GM12878 (cell line): ENCODE measurements around the gene PMM1. TPM values are rescaled to one million over a fixed set of nuclear protein-coding genes. Genes with fewer than 3 reads are reported as not detected.

Source experiments
- ATAC-seq: fragments of 200-7000 bp; cut with Tn5 transposase; 3 replicates; pipeline ENCODE4 v1.9.1; 2020; ENCODE audit warnings: mild to moderate bottlenecking, moderate library complexity
- BruUV-seq: library from RNA; stranded (reverse); fragments of 400-500 nt; replicated peaks from 2 replicates; lab custom pipeline; 2021; lab: Mats Ljungman, UMichigan
- CTCF ChIA-PET: fragments of 300-600 bp; sonication (Branson Sonifier 250); formaldehyde crosslinking; extraction: SDS; loops from one replicate; lab custom pipeline; 2021; ENCODE audit warnings: inconsistent platforms; lab: Yijun Ruan, JAX
- POLR2A ChIA-PET: fragments of 350-600 bp; formaldehyde crosslinking; extraction: SDS; loops from one replicate; lab custom pipeline; 2021; ENCODE audit warnings: inconsistent platforms; lab: Charles Lee
- RAD21 ChIA-PET: fragments of 300-600 bp; sonication (Branson Sonifier 250); formaldehyde crosslinking; loops from one replicate; lab custom pipeline; 2023; ENCODE audit warnings: antibody characterized with exemption; ENCODE audit not compliant: unreplicated experiment; lab: Charles Lee
- SMC1A ChIA-PET: fragments of 300-600 bp; sonication (Branson Sonifier 250); formaldehyde crosslinking; loops from one replicate; lab custom pipeline; 2023; ENCODE audit not compliant: unreplicated experiment, uncharacterized antibody; lab: Charles Lee
- DNase-seq: peaks from one replicate; pipeline ENCODE4 v3.0.0-alpha.2; 2011; ENCODE audit warnings: low read depth, low spot score
- FAIRE-seq: peaks from 3 replicates; lab custom pipeline; 2011; peaks lifted over from hg19 to GRCh38; lab: Jason Lieb, UNC
- H2AFZ ChIP-seq: 2 replicates; pipeline ENCODE4 v1.6.0; 2011; ENCODE audit warnings: low read depth, low read length, control low read depth; ENCODE audit not compliant: control insufficient read depth
- H3K27ac ChIP-seq: 2 replicates; pipeline ENCODE4 v1.5.1; 2011; ENCODE audit warnings: control low read depth; ENCODE audit not compliant: control insufficient read depth, insufficient read depth
- H3K27me3 ChIP-seq, 2 experiments: replicated peaks in 1 of 2; 2 replicates each; pipeline versions ENCODE4 v1.6.0 to v1.6.1; 2011; ENCODE audit warnings: low read length in 1 of 2; ENCODE audit not compliant: control insufficient read depth in 2 of 2, insufficient read depth in 2 of 2
- H3K36me3 ChIP-seq, 2 experiments: 2 replicates each; pipeline ENCODE4 v1.5.1; 2011; ENCODE audit warnings: low read length in 1 of 2; ENCODE audit not compliant: control insufficient read depth in 2 of 2, insufficient read depth in 2 of 2
- H3K4me1 ChIP-seq: 2 replicates; pipeline ENCODE4 v1.6.1; 2011; ENCODE audit warnings: mild to moderate bottlenecking, low read length, moderate library complexity, mixed read lengths; ENCODE audit not compliant: control insufficient read depth, insufficient read depth
- H3K4me2 ChIP-seq: 2 replicates; pipeline ENCODE4 v1.6.0; 2011; ENCODE audit warnings: control low read depth; ENCODE audit not compliant: control insufficient read depth, insufficient read depth
- H3K4me3 ChIP-seq: fragments of 200-600 bp; sonication (generic); 2 replicates; pipeline ENCODE4 v1.5.1; 2016
- H3K79me2 ChIP-seq: 2 replicates; pipeline ENCODE4 v1.6.0; 2011; ENCODE audit warnings: low read length; ENCODE audit not compliant: control insufficient read depth, insufficient read depth
- H3K9ac ChIP-seq: 2 replicates; pipeline ENCODE4 v1.8.0; 2011; ENCODE audit warnings: low read length, control low read depth, mixed read lengths; ENCODE audit not compliant: control insufficient read depth, insufficient read depth
- H3K9me3 ChIP-seq: replicated peaks from 3 replicates; pipeline ENCODE4 v1.5.1; 2011; ENCODE audit warnings: mild to moderate bottlenecking, low read length; ENCODE audit not compliant: control insufficient read depth, insufficient read depth
- H4K20me1 ChIP-seq: 2 replicates; pipeline ENCODE4 v1.6.0; 2011; ENCODE audit not compliant: control insufficient read depth, insufficient read depth
- CBX3 ChIP-seq: fragments of 200-600 bp; sonication (generic); IDR thresholded peaks from 2 replicates; pipeline ENCODE4 v1.6.1; 2016; ENCODE audit warnings: low read depth, borderline replicate concordance
- EZH2 ChIP-seq: IDR thresholded peaks from 2 replicates; pipeline ENCODE4 v1.6.1; 2012; ENCODE audit warnings: low read depth, mild to moderate bottlenecking, control low read depth, inconsistent platforms, low read length, borderline replicate concordance; ENCODE audit not compliant: control insufficient read depth
- FOXK2 ChIP-seq: fragments of 450-650 bp; IDR thresholded peaks from 2 replicates; pipeline ENCODE4 v1.6.1; 2017; ENCODE audit warnings: mild to moderate bottlenecking, moderate library complexity
- KDM1A ChIP-seq: fragments of 200-600 bp; sonication (generic); IDR thresholded peaks from 2 replicates; pipeline ENCODE4 v1.6.1; 2016; ENCODE audit warnings: borderline replicate concordance
- POLR2A ChIP-seq: IDR thresholded peaks from 2 replicates; pipeline ENCODE4 v1.6.1; 2011; ENCODE audit warnings: low read depth, mild to moderate bottlenecking, low read length
- STAT3 ChIP-seq: IDR thresholded peaks from 2 replicates; pipeline ENCODE4 v1.6.1; 2011; ENCODE audit warnings: low read depth, low read length, improper control_type of control experiment
- YBX1 ChIP-seq: fragments of 450-650 bp; IDR thresholded peaks from 2 replicates; pipeline ENCODE4 v1.6.1; 2016; ENCODE audit warnings: antibody characterized with exemption
- YY1 ChIP-seq: IDR thresholded peaks from 2 replicates; pipeline ENCODE4 v1.6.1; 2011; ENCODE audit warnings: low read depth, mild to moderate bottlenecking, low read length
- WGBS: methylation state at CpG from one replicate; pipeline ENCODE4 v1.1.6; 2016; ENCODE audit warnings: low lambda C conversion rate; ENCODE audit not compliant: insufficient replicate concordance, insufficient coverage; ENCODE audit errors: missing lambda C conversion rate; 5-methylcytosine and 5-hydroxymethylcytosine counted together
- in situ Hi-C: fragments of 300-500 bp; cut with MboI; formaldehyde crosslinking; loops from 9 replicates; pipeline ENCODE4 v1.14.3; 2018; ENCODE audit warnings: mixed read lengths
- intact Hi-C: fragments of 100-400 bp; cut with micrococcal nuclease; formaldehyde crosslinking; loops from one replicate; pipeline ENCODE4 v1.14.2; 2022; ENCODE audit not compliant: unreplicated experiment
- polyA plus RNA-seq, 11 experiments: library from polyadenylated mRNA; depleted of rRNA in 4 of 11; unstranded in 6 of 11; stranded (reverse) in 5 of 11; fragments of >200 nt; fragmentation: Nextera tagmentation in 4 of 11; fragmentation: Illumina TruSeq in 1 of 11; extraction: Ambion mirVana in 4 of 11; extraction: Trizol in 1 of 11; gene quantifications; 1 replicate in 1 of 11; 2 replicates in 10 of 11; pipeline versions ENCODE4 v1.2.1 to v1.2.3, GENCODE V29; 2011 to 2016; ENCODE audit warnings: inconsistent platforms in 2 of 11, missing spikeins in 2 of 11, low read depth in 1 of 11
- total RNA-seq, 4 experiments: library from RNA; depleted of rRNA in 3 of 4; stranded (reverse); fragments of >200 nt in 3 of 4; fragmentation: Illumina TruSeq in 1 of 4; extraction: Trizol in 1 of 4; gene quantifications; 2 replicates each; pipeline versions ENCODE4 v1.2.1 to v1.2.3, GENCODE V29; 2013 to 2021
- TF ChIP-seq, protein P1 (sequence below): IDR thresholded peaks from 2 replicates; pipeline ENCODE4 v1.6.1; 2011; ENCODE audit warnings: low read depth, mild to moderate bottlenecking, low read length, moderate library complexity, borderline replicate concordance; ENCODE audit errors: extremely low read depth
- TF ChIP-seq, protein P2 (sequence below): fragments of 450-650 bp; formaldehyde crosslinking; IDR thresholded peaks from 2 replicates; pipeline ENCODE4 v1.4.0; 2022; ENCODE audit warnings: mild to moderate bottlenecking, moderate library complexity

Gene PMM1
- total and polyA plus RNA-seq, 10 of the 15 experiments (the other 5 are each of a cell fraction or from before 2014, with no cell fraction given): 8.2 to 32.2 (median 16.9) TPM

DNA sequence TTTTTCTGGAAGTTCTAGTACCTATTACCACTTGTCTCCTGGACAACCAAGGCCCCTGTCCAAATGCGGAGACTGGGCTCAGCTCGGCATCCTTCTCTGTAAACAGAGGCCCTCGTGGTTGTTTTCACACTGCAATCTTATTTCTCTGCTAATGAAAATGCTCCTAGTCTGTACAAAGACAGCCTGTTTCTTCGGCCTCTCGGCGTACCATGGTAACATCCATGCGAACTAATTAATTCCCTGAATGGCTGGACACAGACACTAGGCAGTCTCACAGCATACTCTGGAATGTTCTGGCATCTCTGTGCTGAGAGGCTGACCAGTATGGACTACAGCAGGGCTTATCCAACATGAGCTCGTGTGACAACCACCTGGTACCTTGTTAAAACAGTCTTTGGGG lies 51.1 kb downstream of the PMM1 start (continued):
- no peak for TF ChIP-seq CBX3
- TF ChIP-seq, all 136 proteins: peak for 0

DNA sequence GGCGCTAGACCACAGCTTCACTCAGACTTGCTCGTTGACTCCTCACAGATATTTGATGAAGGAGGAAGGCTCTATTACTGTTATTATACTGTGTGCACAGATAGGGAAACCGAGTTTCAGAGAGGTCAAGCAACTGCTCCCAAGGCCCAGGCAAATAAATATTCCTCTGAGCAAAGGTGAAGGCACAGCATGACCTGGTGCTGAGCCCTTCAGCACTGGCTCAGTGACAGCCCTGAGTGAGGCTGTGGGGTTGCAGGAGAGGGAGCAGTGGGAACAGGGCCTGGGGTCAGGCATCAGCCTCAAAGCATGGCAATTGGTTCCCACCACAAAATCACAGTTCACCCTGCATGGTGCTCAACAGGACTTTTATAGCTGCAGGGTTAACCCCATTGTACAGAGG lies 52.4 kb downstream of the PMM1 start:
- ATAC-seq: no peak
- H3K27ac ChIP-seq: no peak overlapping the region
- peaks cover 25% of the 10 kb centered on the region for H3K79me2 ChIP-seq
- H3K4me3 ChIP-seq: no peak overlapping the region
- no peak overlapping the region for H3K4me2 ChIP-seq
- no peak for TF ChIP-seq EZH2
- no peak for TF ChIP-seq STAT3
- peak; percentile 39; the same call in 1 of the 2 replicates for TF ChIP-seq POLR2A
- TF ChIP-seq, protein P1, sequence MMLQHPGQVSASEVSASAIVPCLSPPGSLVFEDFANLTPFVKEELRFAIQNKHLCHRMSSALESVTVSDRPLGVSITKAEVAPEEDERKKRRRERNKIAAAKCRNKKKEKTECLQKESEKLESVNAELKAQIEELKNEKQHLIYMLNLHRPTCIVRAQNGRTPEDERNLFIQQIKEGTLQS: no peak
- no peak for TF ChIP-seq YY1
- no peak for TF ChIP-seq FOXK2
- no peak for TF ChIP-seq YBX1
- TF ChIP-seq KDM1A: no peak
- TF ChIP-seq, protein P2, sequence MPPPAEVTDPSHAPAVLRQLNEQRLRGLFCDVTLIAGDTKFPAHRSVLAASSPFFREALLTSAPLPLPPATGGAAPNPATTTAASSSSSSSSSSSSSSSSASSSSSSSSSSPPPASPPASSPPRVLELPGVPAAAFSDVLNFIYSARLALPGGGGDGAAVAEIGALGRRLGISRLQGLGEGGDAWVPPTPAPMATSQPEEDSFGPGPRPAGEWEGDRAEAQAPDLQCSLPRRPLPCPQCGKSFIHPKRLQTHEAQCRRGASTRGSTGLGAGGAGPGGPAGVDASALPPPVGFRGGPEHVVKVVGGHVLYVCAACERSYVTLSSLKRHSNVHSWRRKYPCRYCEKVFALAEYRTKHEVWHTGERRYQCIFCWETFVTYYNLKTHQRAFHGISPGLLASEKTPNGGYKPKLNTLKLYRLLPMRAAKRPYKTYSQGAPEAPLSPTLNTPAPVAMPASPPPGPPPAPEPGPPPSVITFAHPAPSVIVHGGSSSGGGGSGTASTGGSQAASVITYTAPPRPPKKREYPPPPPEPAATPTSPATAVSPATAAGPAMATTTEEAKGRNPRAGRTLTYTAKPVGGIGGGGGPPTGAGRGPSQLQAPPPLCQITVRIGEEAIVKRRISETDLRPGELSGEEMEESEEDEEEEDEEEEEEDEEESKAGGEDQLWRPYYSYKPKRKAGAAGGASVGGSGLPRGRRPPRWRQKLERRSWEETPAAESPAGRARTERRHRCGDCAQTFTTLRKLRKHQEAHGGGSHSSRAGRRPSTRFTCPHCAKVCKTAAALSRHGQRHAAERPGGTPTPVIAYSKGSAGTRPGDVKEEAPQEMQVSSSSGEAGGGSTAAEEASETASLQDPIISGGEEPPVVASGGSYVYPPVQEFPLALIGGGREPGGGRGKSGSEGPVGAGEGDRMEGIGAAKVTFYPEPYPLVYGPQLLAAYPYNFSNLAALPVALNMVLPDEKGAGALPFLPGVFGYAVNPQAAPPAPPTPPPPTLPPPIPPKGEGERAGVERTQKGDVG (CRISPR knock-in tag): no peak
- TF ChIP-seq, all 136 proteins: peak for 1
- ChIA-PET POLR2A (no interaction called here), SMC1A (no interaction called here), RAD21 (interaction anchor here (0.7 to 1.0 kb wide), 2 partner anchors 60 to 135 kb away, joined by 3 read pairs; no protein-coding TSS in a partner anchor), CTCF (interaction anchor here (0.6 to 1.0 kb wide), 3 partner anchors 19 to 809 kb away, joined by 3 read pairs; no protein-coding TSS in a partner anchor)
- intact Hi-C loops: no loop called here
- Histone ChIP-seq H3K27me3 (no peaks in the 10 kb centered on the region), H2AFZ (no peak overlapping the region), H3K9ac (no peak overlapping the region), H3K36me3 (peaks cover 15 to 17% of the 10 kb centered on the region in 2 experiments), H3K9me3 (no peaks in the 10 kb centered on the region), H4K20me1 (0 out of 2 replicates have a peak, but pooled peaks cover 3% of the 10 kb centered on the region), H3K4me1 (no peaks in the 10 kb centered on the region)
- DNase-seq: no peak
- no TSS peak for BruUV-seq
- FAIRE-seq: no peak
- WGBS: 77% methylated on average over 3 of the region's 3 CpGs
- in situ Hi-C loops: no loop called here
